Upper lobe of left lung (tissue), 6 donors: Measurements from ENCODE around the gene MAGED1. TPM values are rescaled to one million over a fixed set of nuclear protein-coding genes. Genes with fewer than 3 reads are reported as not detected.

Experiments
- ATAC-seq, 2 donors: fragments of 200-7000 bp; cut with Tn5 transposase; one replicate each; pipeline ENCODE4 v1.9.1; 2022; ENCODE audit warnings: mild to moderate bottlenecking in 2 of 2, moderate library complexity in 2 of 2; ENCODE audit not compliant: low FRiP score in 2 of 2
- DNase-seq, 2 donors: peaks; one replicate each; pipeline ENCODE4 v3.0.0-alpha.2; 2019 to 2020
- H3K27ac ChIP-seq, 4 donors: fragments of 200-600 bp; sonication (generic); one replicate each; pipeline ENCODE4 v1.5.1; 2016 to 2019
- H3K27me3 ChIP-seq, 4 donors: fragments of 200-600 bp; sonication (generic); one replicate each; pipeline ENCODE4 v1.5.1; 2017 to 2019
- H3K36me3 ChIP-seq, 4 donors: fragments of 200-600 bp; sonication (generic); one replicate each; pipeline ENCODE4 v1.5.1; 2016 to 2019
- H3K4me1 ChIP-seq, 4 donors: fragments of 200-600 bp; sonication (generic); one replicate each; pipeline ENCODE4 v1.5.1; 2018 to 2019
- H3K4me3 ChIP-seq, 4 donors: fragments of 200-600 bp; sonication (generic); one replicate each; pipeline ENCODE4 v1.5.1; 2017 to 2019; ENCODE audit warnings: mild to moderate bottlenecking in 2 of 4, moderate library complexity in 1 of 4
- H3K9me3 ChIP-seq, 4 donors: fragments of 200-600 bp; sonication (generic); one replicate each; pipeline ENCODE4 v1.5.1; 2018 to 2019
- EP300 ChIP-seq, 4 donors: sonication (generic); formaldehyde crosslinking; IDR thresholded peaks; one replicate each; pipeline ENCODE4 v1.5.1; 2017; ENCODE audit warnings: antibody characterized with exemption in 4 of 4, control low read depth in 2 of 4
- POLR2A ChIP-seq, 4 donors: fragments of 450-650 bp; IDR thresholded peaks; one replicate each; pipeline ENCODE4 v1.5.1; 2016 to 2017; ENCODE audit warnings: antibody characterized with exemption in 4 of 4, mild to moderate bottlenecking in 2 of 4
- POLR2AphosphoS5 ChIP-seq, 2 donors: sonication (generic); formaldehyde crosslinking; IDR thresholded peaks; one replicate each; pipeline ENCODE4 v1.5.1; 2017; ENCODE audit warnings: antibody characterized with exemption in 2 of 2
- WGBS, 2 donors: methylation state at CpG; one replicate each; pipeline ENCODE4 v1.1.5; 2017 to 2018; 5-methylcytosine and 5-hydroxymethylcytosine counted together
- total RNA-seq, 6 donors: library from RNA; depleted of rRNA in 4 of 6; stranded (reverse); fragments of >200 nt in 4 of 6; gene quantifications; one replicate each; pipeline versions ENCODE4 v1.1.0 to v1.2.1, GENCODE V29; 2016 to 2021
- TF ChIP-seq, protein P1 (sequence below), 6 experiments: fragments of 450-650 bp in 4 of 6; fragments of 200-600 bp in 2 of 6; sonication (generic) in 2 of 6; IDR thresholded peaks; one replicate each; pipeline ENCODE4 v1.5.1; 2016 to 2019; ENCODE audit warnings: antibody characterized with exemption in 6 of 6
- donor health status: DM: no; HTN: no; CAD: no; lungs with moderate emphysema.
- donor health status: DM: no; HTN: yes; CAD: no; lungs with severe emphysema.

The MAGED1 gene, protein sequence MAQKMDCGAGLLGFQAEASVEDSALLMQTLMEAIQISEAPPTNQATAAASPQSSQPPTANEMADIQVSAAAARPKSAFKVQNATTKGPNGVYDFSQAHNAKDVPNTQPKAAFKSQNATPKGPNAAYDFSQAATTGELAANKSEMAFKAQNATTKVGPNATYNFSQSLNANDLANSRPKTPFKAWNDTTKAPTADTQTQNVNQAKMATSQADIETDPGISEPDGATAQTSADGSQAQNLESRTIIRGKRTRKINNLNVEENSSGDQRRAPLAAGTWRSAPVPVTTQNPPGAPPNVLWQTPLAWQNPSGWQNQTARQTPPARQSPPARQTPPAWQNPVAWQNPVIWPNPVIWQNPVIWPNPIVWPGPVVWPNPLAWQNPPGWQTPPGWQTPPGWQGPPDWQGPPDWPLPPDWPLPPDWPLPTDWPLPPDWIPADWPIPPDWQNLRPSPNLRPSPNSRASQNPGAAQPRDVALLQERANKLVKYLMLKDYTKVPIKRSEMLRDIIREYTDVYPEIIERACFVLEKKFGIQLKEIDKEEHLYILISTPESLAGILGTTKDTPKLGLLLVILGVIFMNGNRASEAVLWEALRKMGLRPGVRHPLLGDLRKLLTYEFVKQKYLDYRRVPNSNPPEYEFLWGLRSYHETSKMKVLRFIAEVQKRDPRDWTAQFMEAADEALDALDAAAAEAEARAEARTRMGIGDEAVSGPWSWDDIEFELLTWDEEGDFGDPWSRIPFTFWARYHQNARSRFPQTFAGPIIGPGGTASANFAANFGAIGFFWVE
- 10 to 100 TPM; 25.1 to 72.8 (median 65.7) TPM for total RNA-seq

GRCh38 chrX:51892921-51893745 lies at the start of gene MAGED1:
MAGED1 (plus strand) TSS chrX:51893623; CDS start chrX:51894305, 682 bp downstream.
- H3K4me1 ChIP-seq, result peaks cover 0 to 5% (median 1%) of the 10 kb centered on the region in 4 donors
- peak within 1 kb of the TSS; percentile 32 to 66 (median 54) for H3K4me3 ChIP-seq
- DNase-seq (peak; percentile 88 to 92), ATAC-seq (peak; percentile 90 to 91)
- H3K36me3 ChIP-seq, result peaks cover 0 to 16% (median 4%) of the 10 kb centered on the region in 4 donors
- H3K27me3 ChIP-seq, result no peaks in the 10 kb centered on the region
- WGBS, 2 donors, result 5 to 29% methylated on average over 7 to 35 of the region's 35 CpGs
- H3K9me3 ChIP-seq, result no peaks in the 10 kb centered on the region
- TF ChIP-seq, protein P1, sequence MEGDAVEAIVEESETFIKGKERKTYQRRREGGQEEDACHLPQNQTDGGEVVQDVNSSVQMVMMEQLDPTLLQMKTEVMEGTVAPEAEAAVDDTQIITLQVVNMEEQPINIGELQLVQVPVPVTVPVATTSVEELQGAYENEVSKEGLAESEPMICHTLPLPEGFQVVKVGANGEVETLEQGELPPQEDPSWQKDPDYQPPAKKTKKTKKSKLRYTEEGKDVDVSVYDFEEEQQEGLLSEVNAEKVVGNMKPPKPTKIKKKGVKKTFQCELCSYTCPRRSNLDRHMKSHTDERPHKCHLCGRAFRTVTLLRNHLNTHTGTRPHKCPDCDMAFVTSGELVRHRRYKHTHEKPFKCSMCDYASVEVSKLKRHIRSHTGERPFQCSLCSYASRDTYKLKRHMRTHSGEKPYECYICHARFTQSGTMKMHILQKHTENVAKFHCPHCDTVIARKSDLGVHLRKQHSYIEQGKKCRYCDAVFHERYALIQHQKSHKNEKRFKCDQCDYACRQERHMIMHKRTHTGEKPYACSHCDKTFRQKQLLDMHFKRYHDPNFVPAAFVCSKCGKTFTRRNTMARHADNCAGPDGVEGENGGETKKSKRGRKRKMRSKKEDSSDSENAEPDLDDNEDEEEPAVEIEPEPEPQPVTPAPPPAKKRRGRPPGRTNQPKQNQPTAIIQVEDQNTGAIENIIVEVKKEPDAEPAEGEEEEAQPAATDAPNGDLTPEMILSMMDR (IDR thresholded peaks at IDR 0.05), result no peak
- TF ChIP-seq POLR2A (IDR thresholded peaks at IDR 0.05) (peak in 3 of 4 donors; percentile 46 to 73 (median 65)), POLR2AphosphoS5 (IDR thresholded peaks at IDR 0.05) (peak; percentile 34 to 88)
- peak within 1 kb of the TSS; percentile 62 to 84 (median 76) for H3K27ac ChIP-seq

DNA sequence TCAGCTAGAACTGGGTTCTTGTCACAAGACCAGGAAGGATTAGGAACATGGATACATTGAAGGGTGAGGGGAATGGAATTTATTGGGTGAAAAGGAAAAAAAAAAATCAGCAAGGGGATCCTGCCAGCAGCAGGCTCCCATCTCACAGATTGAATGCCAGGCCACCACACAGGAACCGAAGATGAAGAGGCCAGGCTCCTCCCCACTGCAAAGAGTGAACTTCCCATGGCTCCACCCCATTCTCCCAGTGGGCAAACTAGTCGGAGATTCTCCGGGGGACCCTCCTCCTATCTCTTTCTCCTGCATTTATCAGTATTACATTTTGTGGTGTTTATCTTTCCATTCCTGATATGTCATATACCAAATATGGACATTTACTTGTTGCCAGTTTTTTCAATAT lies 46.0 kb upstream of the MAGED1 start:
- H3K4me3 ChIP-seq, result no peak overlapping the region
- H3K9me3 ChIP-seq, result no peaks in the 10 kb centered on the region
- H3K27me3 ChIP-seq, result no peaks in the 10 kb centered on the region
- ATAC-seq, result no peak
- TF ChIP-seq POLR2A (IDR thresholded peaks at IDR 0.05), result no peak
- no peak for TF ChIP-seq POLR2AphosphoS5 (IDR thresholded peaks at IDR 0.05)
- TF ChIP-seq, protein P1 (IDR thresholded peaks at IDR 0.05), result no peak
- no peak for TF ChIP-seq EP300 (IDR thresholded peaks at IDR 0.05)
- DNase-seq, result no peak
- H3K36me3 ChIP-seq, result no peaks in the 10 kb centered on the region
- no peak overlapping the region for H3K27ac ChIP-seq
- WGBS, 2 donors, result 44 to 67% methylated on average over 3 of the region's 3 CpGs
- no peaks in the 10 kb centered on the region for H3K4me1 ChIP-seq

DNA sequence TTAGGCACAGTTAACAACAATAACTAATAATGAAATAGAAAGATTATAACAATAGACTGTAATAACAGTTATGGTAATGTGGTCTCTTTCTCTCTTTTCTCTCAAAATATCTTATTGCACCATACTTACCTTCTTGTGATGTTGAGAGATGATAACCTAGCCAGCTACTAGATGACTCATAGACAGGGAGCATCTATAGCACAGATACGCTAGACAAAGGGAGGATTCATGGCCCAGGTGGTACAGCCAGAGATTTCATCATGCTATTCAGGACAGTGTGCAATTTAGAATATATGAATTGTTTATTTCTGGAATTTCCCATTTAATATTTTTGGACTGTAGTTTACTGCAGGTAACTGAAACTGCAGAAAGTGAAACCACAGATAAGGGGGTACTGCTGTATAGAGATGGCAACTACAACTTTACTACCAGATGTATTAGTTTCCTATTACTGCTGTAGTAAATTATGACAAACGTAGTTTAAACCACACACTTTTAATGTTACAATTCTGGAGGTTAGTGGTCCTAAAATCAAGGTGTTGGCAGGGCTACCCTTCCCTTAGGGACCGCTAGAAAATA lies 41.8 kb upstream of the MAGED1 start:
- ATAC-seq (no peak), DNase-seq (no peak)
- no peak overlapping the region for H3K27ac ChIP-seq
- no peaks in the 10 kb centered on the region for H3K36me3 ChIP-seq
- H3K4me1 ChIP-seq, result no peaks in the 10 kb centered on the region
- no peak for TF ChIP-seq EP300 (IDR thresholded peaks at IDR 0.05)
- no peak for TF ChIP-seq POLR2AphosphoS5 (IDR thresholded peaks at IDR 0.05)
- TF ChIP-seq, protein P1 (IDR thresholded peaks at IDR 0.05), result no peak
- TF ChIP-seq POLR2A (IDR thresholded peaks at IDR 0.05), result no peak
- H3K27me3 ChIP-seq, result no peaks in the 10 kb centered on the region
- peaks cover 0 to 2% (median 0%) of the 10 kb centered on the region in 4 donors for H3K9me3 ChIP-seq
- WGBS, 2 donors, result 64 to 100% methylated on average over 3 of the region's 3 CpGs
- no peak overlapping the region for H3K4me3 ChIP-seq

DNA sequence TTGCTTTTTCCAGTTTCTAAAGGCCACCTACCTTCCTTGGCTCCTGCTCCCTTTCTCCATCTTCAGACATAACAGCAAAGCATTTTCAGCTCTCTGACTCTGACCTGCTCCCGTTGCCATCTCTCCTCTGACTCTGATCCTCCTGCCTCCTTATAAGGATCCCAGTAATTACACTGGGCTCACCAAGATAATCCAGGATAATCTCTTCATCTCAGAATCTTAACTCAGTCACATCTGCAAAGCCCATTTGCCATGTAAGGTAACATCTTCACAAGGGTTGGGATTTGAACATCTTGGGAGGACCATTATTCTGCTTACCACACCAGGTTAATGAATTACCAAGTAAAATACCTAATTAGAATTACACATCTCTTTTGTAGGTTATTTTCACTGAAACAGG lies 41.3 kb upstream of the MAGED1 start:
- no peak for ATAC-seq
- DNase-seq, result no peak
- H3K36me3 ChIP-seq, result no peaks in the 10 kb centered on the region
- peaks cover 0 to 7% (median 0%) of the 10 kb centered on the region in 4 donors for H3K9me3 ChIP-seq
- H3K27ac ChIP-seq, result no peak overlapping the region
- H3K4me3 ChIP-seq, result no peak overlapping the region
- H3K27me3 ChIP-seq, result no peaks in the 10 kb centered on the region
- 75 to 77% methylated on average over 1 of the region's 1 CpG for WGBS, 2 donors
- H3K4me1 ChIP-seq, result no peaks in the 10 kb centered on the region
- no peak for TF ChIP-seq EP300 (IDR thresholded peaks at IDR 0.05)
